Measurements from ENCODE around the gene FLYWCH2.

The FLYWCH2 gene

DNA sequence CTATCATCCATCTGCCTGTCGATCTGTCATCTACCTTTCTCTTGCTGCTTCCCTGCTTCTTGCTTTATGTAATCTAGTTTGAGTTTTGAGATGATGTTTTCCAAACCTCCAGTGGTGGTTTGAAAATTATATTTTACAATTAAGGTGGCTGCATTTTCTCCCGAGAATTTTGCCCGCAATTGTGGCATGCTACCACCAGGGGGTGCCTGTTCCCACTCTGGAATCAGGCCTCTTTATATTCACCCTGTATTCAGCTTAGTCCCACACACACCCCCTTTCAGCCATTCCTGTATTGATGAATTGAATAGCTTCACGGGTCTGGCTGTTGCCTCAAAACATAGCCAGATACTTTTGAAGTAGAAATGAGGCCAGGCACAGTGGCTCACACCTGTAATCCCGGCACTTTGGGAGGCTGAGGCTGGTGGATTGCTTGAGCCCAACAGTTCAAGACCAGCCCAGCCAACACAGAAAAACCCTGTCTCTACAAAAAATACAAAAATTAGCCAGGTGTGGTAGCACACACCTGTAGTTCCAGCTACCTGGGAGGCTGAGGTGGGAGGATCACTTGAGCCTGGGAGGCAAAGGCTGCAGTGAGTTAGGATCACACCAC is 28.2 kb upstream of the FLYWCH2 start:
- no peak for DNase-seq

DNA sequence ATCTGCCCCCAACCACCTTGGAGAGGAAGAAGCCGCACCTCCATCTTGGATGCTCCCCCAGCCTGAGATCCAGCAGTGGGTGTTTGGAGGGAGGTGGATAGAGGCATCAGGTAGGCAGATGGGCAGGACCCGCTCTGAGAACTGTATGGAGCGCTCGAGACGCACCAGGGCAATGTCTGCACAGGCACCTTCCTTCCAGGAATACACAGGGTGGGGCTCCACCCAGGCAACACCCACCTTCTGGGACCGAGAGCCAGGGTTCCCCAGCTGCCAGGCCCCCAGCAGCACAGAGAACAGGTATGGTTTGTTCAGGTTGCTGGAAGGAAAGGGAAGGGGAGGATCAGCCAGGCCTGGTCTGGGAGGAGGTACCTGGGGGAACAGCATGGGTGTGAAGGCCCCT is 27.5 kb upstream of the FLYWCH2 start:
- no peak for DNase-seq

DNA sequence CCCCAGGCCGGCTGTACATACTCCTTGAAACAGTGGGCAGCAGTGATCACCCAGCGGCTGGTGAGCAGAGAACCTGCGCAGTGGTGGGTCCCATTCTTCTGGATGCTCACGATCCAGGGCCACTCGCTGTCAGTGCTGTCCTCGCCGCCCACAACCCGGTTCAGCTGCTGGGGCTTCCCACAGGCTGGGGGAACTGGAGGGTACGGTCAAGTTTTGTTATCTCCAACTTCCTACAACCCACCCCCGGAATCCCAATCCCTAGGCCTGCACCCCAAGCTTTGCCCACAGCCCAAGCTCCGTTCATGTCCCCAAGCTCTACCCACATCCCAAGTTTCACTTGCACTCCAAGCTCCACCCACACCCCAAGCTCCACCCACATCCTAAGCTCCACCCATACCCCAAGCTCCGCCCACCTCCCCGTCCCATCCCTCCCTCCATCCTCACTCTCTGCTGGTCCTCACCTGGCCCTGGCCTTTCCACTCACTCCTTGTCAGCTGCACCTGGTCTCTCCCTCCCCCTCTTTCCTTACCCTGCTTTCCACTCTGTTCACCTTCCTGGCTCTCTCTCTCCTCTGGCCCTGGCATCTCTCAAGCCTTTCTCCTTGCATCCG is 26.8 kb upstream of the FLYWCH2 start:
- DNase-seq = peak; percentile 7

DNA sequence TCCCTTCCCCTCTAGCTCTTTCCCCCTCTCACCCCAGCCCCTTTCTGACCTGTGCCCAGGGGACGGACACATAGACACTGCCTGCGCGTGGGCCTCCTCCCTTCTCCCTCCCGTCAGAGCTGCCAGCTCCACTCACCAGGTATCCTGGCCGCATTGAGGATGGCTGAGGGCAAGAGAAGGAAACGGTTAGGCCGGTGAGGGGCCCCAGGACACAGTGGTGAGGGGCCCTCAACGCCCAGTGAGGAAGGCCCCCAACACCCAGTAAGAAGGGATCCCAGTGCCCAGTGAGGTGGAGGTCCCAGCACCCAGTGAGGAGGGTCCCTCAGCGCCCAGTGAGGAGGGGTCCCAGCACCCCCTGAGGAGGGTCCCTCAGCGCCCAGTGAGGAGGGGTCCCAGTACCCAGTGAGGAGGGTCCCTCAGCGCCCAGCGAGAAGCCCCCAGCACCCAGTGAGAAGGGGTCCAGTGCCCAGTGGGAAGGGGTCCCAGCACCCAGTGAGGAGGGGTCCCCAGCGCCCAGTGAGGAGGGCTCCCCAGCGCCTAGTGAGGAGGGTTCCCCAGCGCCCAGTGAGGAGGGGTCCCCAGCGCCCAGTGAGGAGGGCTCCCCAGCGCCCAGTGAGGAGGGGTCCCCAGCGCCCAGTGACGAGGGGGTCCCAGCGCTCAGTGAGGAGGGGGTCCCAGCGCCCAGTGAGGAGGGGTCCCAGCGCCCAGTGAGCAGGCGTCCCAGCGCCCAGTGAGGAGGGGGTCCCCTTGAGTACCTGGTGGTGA is 26.1 kb upstream of the FLYWCH2 start:
- no peak for DNase-seq

DNA sequence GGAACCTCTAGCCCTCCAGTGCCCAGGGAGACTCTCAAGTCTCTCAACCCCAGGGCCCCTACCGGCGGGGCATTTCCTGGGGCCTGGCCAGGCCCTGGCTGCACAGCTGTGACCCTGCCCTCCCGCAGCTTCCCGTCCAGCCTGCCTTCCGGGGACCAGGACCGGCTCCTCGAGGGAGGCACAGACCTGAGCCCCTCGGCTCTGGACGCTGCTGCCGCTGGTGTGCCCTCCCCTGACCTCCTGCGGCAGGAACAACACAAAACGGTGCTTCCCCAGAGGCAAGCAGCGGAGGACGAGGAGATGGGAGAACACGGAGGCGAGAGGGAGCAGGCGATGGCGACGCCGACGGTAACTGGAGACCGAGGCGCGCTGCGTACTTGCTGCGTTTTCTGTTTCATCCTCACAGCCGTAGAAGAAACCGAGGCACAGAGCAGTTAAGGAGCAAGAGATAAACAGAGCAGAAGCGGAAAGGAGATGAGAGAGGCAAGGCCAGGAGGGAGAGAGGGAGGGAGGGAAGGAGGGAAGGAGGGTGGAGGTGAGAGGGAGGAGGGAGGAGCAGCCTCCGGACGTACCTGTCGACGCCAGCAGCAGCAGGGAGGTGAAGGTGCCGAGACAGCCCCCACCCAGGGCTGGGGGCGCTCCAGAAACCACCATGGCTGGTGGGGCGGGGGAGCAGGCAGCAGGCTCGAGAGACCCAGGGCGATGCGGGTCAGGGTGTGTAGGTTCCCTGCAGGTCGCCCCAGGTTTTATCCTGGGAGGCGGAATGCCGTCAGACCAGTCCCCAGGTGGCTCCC is 25.4 kb upstream of the FLYWCH2 start, which contains the start of gene PRSS22:
PRSS22 (minus strand) TSS at position 720 of the 794 bp plus-strand sequence; CDS start at position 654, 66 bp downstream.
- no peak for DNase-seq

DNA sequence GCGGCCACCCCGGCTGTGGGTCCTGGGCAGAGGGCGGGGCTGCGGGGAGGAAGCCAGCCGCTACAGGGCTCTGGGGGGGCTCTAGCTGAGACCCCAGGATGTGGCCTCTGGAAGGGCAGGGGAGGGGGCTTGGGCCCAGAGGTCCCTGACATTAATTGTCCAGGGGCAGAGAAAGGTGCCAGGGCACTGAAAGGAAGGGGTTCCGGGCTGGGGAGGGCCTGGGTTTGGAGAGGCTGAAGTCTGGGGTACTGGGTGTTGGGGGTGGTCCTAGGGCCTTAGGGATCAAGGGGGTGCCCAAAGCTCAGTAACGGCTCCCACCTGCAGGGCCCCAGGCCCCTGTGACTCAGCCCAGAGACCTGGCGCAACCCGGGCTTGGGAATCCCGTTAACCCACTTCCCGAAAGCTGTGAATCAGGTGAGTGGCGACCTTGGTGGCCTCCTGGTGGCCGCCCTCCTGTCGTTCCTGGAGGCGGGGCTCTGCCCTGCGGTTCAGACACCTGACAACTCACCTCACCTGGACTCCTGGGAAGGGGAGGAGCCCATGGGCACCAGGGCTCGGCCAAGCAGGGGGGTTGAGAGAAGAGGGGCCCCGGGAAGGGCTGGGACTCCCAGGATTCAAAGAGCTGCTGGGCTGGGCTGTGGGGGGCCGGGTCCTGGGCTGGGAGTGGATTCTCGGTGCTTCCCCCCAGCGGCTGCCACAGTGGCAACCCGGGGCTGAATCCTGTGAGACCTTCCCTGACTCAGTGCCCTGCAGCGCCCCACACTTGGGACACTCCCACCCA is 24.6 kb upstream of the FLYWCH2 start:
- no peak for DNase-seq

DNA sequence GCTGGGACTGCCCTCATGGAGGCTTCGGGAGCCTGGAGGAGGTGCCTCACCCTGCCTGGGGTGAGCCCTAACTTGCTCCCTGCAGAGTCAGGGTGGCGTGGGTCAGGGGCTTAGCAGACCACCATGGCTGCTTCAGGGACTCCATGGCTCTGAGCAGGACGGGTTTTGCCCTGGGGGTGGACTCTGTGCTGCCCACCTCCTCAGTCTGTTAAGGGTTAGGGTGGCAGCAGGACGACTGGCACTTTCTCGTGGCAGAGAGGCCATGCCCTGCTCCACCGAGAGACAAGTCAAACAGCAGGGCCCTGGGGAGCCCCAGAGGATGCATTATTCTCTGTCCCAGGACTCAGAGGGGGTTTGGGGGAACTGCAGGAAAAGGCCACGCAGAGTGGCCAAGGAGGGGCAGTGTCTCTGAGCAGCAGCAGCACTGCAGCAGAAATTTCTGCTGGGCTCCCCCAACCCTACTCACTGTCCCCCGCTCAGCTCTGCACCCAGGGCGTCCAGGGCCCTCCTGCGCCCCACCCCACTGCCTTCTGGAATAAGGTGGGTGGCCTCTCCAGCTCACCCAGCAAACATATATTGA is 23.2 kb upstream of the FLYWCH2 start:
- DNase-seq = no peak

DNA sequence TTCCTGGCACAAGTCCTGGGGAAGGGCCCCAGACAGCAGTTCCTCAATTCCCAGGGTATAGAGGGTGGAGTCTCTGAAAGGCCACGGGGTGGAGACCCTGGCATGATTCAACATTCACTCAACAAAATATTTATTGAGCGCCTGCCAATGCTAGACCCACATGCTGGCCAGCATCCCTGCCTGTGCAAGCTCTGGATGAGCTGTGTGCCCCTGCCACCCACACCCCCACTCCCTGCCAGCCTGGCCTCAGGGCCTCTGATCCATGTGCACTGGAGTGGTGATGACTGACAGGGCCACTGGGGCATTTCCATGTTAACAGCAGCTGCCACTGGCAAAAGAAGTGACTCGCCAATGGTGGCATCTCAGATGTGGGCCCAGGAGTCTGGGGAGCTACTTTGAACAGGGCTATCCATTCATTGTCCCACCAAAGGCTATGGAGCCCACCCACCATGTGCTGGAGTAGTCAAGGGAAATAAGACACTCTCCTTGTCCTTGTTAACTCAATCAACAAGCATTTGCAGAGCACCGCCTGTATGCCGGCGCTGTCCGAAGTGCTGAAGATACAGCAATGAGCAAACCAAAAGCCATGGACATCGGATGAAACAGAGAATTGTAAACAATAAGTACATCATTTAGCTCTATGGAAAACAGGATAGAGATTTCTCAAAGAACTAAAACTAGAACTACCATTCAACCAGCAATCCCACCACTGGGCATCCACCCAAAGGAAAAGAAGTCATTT is 22.0 kb upstream of the FLYWCH2 start:
- no peak for DNase-seq

DNA sequence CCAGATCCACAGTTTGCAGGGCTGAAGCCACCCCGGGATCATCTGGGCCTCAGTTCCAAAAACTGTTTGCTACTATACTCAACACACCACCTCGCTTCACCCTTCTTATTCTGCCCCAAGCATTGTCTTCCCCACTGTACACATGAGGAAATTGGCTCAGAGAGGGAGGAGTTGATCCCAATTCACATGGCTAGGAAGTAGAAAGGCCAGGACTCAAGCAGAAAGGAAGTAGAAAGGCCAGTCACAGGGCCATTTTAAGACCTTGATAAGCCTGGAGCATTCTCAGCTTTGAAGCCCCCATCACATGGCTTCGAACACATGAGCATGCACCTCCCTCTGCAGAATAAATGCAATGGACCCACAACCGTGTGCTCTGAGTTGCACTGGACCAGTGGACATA is 17.4 kb upstream of the FLYWCH2 start:
- DNase-seq = no peak

DNA sequence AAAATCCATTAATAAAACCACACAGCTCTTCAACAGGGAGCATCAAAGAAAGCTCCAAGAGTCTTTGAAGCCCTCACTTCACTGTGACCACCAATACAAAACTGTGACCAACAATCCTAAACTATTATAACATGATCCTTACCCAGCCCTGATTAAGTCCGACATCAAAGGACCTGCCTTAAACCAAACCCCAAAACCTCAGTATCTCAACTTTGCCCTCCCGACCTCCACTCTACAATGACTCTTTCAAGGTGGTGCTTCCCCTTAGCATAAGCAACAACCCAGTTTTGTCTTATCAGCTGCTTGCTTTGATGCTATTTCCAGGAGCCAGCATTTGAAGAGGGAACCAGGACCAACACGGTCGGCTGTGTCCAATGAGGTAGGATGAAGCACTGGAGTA is 16.6 kb upstream of the FLYWCH2 start:
- DNase-seq = no peak

DNA sequence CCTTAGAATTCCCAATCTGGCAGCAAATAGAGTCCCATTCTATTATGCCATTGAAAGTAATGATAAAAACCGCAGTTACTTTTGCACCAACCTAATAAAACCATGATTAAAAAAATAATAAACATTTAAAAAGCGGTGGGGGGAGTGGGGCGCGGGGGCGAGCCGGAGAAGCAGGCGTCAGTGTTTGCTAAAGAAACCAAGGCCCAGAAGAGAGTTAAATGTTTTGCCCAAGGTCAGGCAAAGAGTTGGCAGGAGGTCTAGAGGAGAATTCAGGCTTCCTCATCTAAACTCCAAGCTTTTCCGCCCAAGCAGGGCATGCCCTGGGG is 15.4 kb upstream of the FLYWCH2 start:
- no peak for DNase-seq

DNA sequence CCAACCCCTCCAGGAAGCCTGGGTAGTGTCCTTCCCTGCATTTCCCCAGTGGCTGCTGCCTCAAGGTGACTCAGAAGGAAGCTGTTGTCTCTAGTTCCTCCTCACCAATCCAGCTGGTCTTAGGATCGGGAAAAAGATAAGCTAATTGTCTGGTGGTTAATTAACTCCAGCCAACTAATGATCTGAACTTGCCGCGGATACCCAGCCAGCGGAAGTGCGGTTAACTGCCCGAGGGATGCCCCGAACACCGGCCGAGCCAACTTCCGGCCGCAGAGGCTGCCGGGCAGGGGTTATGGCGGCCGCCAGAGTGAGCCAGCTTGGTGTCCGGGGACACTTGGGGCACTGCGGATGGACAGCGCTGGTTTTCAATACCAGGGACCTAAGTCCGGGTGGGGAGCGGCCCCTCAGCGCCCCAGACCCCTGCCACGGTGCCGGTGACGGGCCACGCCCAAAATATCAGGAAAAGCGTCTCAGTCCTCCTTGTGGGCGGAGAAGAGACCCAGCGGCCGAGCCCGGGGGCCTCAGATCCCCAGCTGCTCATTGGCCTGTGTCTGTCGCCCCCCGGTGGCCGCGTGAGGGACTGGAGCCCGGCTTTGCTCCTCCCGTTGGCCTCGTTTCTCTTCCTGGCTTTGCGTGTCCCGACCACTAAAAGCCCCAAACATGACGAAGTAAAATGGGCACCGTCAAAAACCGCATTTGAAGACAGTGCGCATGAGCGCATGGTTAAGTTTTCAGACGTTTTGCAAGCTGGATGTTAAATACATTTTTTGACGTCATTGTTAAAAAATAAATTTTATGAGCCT is 14.8 kb upstream of the FLYWCH2 start:
- peak; percentile 84 for DNase-seq

DNA sequence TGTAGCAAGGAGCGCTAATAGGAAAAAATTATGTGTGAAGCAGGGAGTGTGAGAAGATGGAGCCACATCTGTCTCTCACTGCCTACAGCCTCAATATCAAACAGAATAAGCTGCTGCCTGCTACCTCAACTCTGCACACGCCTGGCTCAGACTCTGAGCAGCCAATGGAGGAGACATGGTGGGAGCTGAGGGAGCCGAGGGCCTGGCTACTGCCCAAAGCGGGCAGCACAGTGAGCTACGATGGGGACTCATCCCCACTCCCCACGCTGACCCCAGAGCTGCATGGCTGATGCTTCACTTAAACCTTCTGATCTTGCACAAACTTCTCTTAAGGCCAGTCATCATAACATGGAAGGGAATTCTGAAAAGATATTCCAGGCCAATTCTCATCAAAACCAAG is 11.1 kb upstream of the FLYWCH2 start:
- no peak for DNase-seq

DNA sequence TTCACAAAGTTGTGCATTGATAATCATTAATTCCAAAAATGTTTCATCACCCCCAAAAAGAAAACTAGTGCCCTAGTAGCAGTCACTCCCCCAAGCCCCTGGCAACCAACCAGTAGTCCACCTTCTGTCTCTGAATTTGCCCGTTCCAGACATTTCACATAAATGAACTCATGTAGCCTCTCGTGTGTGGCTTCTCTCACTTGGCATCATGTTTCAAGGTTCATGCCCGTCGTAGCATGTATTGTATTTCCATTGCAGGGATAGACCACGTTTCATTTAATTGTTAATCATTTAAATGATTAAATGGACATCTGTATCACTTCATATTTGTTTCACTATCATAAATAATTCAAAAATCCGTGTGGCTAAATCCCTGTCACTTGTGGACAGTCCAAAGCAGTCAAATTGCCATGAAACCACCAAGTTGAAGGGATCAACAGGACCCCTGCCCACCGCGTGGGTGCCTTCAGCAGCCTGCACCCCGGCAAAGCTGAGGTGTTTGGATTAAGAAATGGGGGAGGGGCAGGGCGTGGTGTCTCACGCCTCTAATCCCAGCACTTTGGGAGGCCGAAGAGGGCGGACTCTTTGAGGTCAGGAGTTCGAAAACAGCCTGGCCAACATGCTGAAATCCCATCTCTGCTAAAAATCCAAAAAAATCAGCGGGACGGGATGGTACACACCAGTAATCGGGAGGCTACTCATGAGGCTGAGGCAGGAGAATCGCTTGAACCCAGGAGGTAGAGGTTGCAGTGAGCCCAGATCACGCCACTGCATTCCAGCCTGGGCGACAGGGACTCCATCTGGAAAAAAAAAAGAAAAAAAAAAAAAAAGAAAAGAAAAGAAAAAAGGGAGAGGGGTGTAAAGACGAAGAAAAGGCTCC is 8.7 kb upstream of the FLYWCH2 start:
- no peak for DNase-seq

DNA sequence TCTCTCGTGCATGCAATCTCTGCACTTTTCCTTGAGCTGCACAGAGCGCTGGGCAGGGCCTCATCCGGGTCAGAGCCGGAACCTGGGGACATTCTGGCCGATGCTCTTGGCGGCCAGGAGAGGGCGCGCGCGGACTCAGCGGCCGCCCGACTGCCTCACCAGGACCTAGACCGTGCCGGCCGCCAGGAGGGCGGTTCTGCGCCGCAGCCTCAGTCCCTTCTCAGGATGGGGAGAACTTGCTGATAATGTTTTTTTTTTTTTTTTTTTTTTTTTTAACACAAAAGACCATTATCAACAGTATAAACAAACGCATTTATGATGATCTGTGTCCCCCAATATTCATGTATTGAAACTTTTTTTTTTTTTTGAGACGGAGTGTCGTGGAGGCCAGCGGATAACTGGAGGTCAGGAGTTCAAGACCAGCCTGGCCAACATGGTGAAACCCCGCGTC is 8.1 kb upstream of the FLYWCH2 start:
- DNase-seq = peak; percentile 71

DNA sequence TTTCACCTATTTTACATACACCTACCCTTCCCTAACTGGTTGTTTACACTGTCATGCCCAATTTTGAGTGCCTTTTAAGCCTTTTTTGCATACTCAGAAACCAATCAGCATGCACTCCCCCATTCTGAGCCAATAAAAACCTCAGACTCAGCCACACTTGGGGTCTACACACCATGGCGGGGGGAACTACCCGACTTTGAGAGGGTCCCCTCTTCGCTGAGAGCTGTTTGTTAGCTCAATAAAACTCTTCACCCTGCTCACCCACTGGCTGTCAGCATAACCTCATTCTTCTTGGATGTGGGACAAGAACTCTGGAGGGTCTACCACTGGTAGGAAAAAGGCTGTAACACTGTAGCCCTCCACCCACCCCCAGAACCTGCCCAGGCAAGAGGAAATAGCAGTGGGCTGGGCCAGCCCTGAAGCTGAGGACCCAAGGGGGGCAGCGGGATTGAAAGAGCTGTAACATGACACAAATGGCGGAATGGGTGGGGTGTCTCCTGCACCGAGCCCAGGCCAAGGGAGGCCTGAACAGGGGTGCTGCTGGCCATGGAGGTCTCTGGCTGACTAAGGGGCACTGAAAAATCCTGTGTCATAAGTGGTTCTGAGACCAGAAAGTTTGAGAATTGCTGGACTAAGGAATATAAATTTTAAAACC is 3.0 kb upstream of the FLYWCH2 start:
- DNase-seq = no peak

DNA sequence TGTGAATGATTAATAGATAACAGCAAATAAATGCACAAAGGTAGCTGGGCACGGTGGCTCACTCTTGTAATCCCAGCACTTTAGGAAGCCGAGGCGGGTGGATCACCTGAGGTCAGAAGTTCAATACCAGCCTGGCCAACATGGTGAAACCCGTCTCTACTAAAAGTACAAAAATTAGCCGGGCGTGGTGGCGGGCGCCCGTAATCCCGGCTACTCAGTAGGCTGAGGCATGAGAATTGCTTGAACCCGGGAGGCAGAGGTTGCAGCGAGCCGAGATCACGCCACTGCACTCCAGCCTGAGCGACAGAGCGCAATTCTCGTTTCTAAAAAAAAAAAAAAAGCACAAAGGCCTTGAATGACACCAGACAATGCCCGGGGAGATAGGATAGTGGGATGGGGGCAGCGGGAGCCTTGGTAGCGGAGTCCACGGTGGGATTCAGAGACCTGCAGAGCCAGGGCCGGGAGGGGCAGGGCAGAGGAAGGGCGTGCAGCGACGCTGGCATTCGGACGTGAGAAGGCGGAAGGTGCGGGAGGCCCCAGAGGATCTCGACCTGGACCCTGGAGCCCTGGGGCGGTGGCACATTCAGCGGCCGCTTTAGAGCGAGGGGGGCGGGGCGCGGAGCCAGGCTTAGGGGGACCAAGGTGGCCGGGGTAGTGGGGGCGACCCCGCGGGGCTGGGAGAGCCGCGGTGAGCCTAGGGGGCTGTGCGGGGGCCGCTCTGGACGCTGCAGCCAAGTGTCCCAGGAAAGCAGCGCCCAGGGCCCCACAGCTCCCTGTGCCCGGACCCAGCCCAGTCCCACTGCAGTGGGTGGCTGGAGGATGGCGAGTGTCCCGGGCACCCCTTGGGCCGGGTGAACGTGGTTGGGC is 999 bp upstream of the FLYWCH2 start:
- peak; percentile 3 for DNase-seq

DNA sequence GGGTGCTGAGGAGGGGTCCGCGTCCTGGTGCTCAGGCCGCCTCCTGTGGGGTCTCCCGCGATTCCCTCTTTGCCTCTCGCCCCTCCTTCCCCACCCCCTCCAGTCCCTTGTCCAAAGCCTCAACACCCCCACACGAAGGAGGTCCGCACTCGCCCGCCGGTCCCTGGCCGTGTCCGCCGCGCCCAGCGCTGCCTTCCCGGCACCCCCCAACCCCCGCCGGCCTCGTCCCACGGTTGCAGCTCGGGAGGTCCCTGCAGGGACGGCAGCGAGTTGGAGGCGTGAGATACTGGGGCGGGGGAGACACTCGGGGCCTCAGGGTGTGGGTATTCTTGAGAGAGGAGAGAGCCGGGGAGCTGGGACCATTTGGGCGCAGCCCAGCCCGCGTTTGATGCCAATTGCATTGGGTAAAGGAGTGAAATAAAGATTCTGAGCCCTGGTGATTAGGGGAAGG is 468 bp downstream of the FLYWCH2 start:
- no peak for DNase-seq
